Loucy (cell line): ENCODE measurements around the gene ZSWIM6.

Experiments used
- EZH2phosphoT487 ChIP-seq: fragments of 200-600 bp; IDR thresholded peaks from 2 replicates; pipeline ENCODE4 v1.6.1; 2018; ENCODE audit warnings: antibody characterized with exemption, mild to moderate bottlenecking, moderate library complexity, borderline replicate concordance
- TF ChIP-seq, protein P1 (sequence below): fragments of 200-600 bp; sonication (generic); conservative IDR thresholded peaks from 2 replicates; pipeline ENCODE4 v1.5.1; 2014; ENCODE audit warnings: mild to moderate bottlenecking, antibody characterized with exemption, low read length

DNA sequence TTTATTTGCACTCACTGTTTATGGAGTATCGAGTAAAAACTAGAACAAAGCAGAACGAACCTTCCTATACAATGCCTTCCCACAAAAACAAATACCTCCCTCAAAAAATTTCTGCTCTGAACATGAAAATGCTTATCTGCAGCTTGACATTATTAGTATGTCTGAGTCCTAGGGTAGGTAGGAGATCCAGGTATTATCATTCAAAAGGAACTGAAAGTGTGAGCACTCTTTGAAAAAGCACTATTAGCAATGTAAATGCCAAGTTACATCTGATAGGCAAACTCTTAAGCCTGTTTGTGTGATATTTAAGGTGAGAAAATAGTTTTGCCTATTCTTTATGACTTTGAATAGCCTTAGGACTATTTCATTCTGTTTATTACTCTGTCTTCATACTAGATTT, 47.6 kb downstream of the ZSWIM6 start:
- no peak for TF ChIP-seq EZH2phosphoT487
- TF ChIP-seq, protein P1, sequence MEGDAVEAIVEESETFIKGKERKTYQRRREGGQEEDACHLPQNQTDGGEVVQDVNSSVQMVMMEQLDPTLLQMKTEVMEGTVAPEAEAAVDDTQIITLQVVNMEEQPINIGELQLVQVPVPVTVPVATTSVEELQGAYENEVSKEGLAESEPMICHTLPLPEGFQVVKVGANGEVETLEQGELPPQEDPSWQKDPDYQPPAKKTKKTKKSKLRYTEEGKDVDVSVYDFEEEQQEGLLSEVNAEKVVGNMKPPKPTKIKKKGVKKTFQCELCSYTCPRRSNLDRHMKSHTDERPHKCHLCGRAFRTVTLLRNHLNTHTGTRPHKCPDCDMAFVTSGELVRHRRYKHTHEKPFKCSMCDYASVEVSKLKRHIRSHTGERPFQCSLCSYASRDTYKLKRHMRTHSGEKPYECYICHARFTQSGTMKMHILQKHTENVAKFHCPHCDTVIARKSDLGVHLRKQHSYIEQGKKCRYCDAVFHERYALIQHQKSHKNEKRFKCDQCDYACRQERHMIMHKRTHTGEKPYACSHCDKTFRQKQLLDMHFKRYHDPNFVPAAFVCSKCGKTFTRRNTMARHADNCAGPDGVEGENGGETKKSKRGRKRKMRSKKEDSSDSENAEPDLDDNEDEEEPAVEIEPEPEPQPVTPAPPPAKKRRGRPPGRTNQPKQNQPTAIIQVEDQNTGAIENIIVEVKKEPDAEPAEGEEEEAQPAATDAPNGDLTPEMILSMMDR, result no peak
